ENCODE data around the gene SUSD4. TPM values are rescaled to one million over a fixed set of nuclear protein-coding genes. Genes with fewer than 3 reads are reported as not detected.

The SUSD4 gene
- total RNA-seq, 6 experiments from 2014 or later: 1.3 to 5.9 (median 2.8) TPM

GRCh38 chr1:223345720-223346119 is 18.3 kb downstream of the SUSD4 start:
- H3K4me1 ChIP-seq: no peaks in the 10 kb centered on the region
- no peaks in the 10 kb centered on the region for H3K36me3 ChIP-seq
- H3K27ac ChIP-seq: no peak overlapping the region
- intact Hi-C loops (cut with DNase I): no loop called here
- H3K9me3 ChIP-seq: no peaks in the 10 kb centered on the region
- ATAC-seq: peak in 3 of 4 donors; percentile 30 to 50 (median 37)
- H3K27me3 ChIP-seq: no peaks in the 10 kb centered on the region
- TF ChIP-seq CTCF (IDR thresholded peaks at IDR 0.05) (peak in 1 of 4 donors; percentile 8), POLR2A (IDR thresholded peaks at IDR 0.05) (no peak)
- 42% methylated on average over 2 of the region's 4 CpGs for WGBS (ENCODE audit: insufficient coverage, low coverage, low lambda C conversion rate, missing lambda C conversion rate)
- DNase-seq: no peak
- H3K4me3 ChIP-seq: no peak overlapping the region

GRCh38 chr1:223344491-223344890 is 19.5 kb downstream of the SUSD4 start:
- intact Hi-C loops (cut with DNase I): no loop called here
- H3K27me3 ChIP-seq: no peaks in the 10 kb centered on the region
- H3K9me3 ChIP-seq: no peaks in the 10 kb centered on the region
- 20% methylated on average over 2 of the region's 6 CpGs for WGBS (ENCODE audit: insufficient coverage, low coverage, low lambda C conversion rate, missing lambda C conversion rate)
- TF ChIP-seq POLR2A (IDR thresholded peaks at IDR 0.05): no peak
- TF ChIP-seq CTCF (IDR thresholded peaks at IDR 0.05): no peak
- H3K4me3 ChIP-seq: no peak overlapping the region
- no peak overlapping the region for H3K27ac ChIP-seq
- H3K36me3 ChIP-seq: no peaks in the 10 kb centered on the region
- H3K4me1 ChIP-seq: no peaks in the 10 kb centered on the region
- DNase-seq: no peak
- ATAC-seq: peak in 2 of 4 donors; percentile 10 to 30

GRCh38 chr1:223343692-223344091 is 20.3 kb downstream of the SUSD4 start:
- H3K4me1 ChIP-seq: no peaks in the 10 kb centered on the region
- H3K36me3 ChIP-seq: no peaks in the 10 kb centered on the region
- no peaks in the 10 kb centered on the region for H3K9me3 ChIP-seq
- ATAC-seq (peak in 3 of 4 donors; percentile 14 to 35 (median 32)), DNase-seq (no peak)
- no peak overlapping the region for H3K4me3 ChIP-seq
- 29% methylated on average over 3 of the region's 3 CpGs for WGBS (ENCODE audit: insufficient coverage, low coverage, low lambda C conversion rate, missing lambda C conversion rate)
- H3K27ac ChIP-seq: no peak overlapping the region
- H3K27me3 ChIP-seq: no peaks in the 10 kb centered on the region
- intact Hi-C loops (cut with DNase I): no loop called here
- no peak for TF ChIP-seq CTCF (IDR thresholded peaks at IDR 0.05)
- TF ChIP-seq POLR2A (IDR thresholded peaks at IDR 0.05): no peak

- WGBS (ENCODE audit: insufficient coverage, low coverage, low lambda C conversion rate, missing lambda C conversion rate): 70% methylated on average over 3 of the region's 7 CpGs
- ATAC-seq (no peak), DNase-seq (no peak)
- Histone ChIP-seq H3K9me3 (no peaks in the 10 kb centered on the region), H3K4me1 (no peaks in the 10 kb centered on the region), H3K27ac (no peak overlapping the region), H3K27me3 (no peaks in the 10 kb centered on the region), H3K36me3 (no peaks in the 10 kb centered on the region), H3K4me3 (no peak overlapping the region)
- intact Hi-C loops (cut with DNase I): no loop called here
- TF ChIP-seq CTCF (IDR thresholded peaks at IDR 0.05) (no peak), POLR2A (IDR thresholded peaks at IDR 0.05) (no peak)
Measured at GRCh38 chr1:223341121-223341520, 22.9 kb downstream of the SUSD4 start.

GRCh38 chr1:223340637-223341036 is 23.3 kb downstream of the SUSD4 start:
- Histone ChIP-seq H3K4me3 (no peak overlapping the region), H3K27ac (no peak overlapping the region), H3K27me3 (no peaks in the 10 kb centered on the region), H3K9me3 (no peaks in the 10 kb centered on the region), H3K36me3 (no peaks in the 10 kb centered on the region), H3K4me1 (no peaks in the 10 kb centered on the region)
- TF ChIP-seq POLR2A (IDR thresholded peaks at IDR 0.05): no peak
- no peak for TF ChIP-seq CTCF (IDR thresholded peaks at IDR 0.05)
- 73% methylated on average over 3 of the region's 3 CpGs for WGBS (ENCODE audit: insufficient coverage, low coverage, low lambda C conversion rate, missing lambda C conversion rate)
- intact Hi-C loops (cut with DNase I): no loop called here
- DNase-seq: no peak
- ATAC-seq: no peak

Measured in right lobe of liver (tissue), 6 donors.